ENCODE measurements around the gene C1QTNF9B.

The C1QTNF9B gene

DNA sequence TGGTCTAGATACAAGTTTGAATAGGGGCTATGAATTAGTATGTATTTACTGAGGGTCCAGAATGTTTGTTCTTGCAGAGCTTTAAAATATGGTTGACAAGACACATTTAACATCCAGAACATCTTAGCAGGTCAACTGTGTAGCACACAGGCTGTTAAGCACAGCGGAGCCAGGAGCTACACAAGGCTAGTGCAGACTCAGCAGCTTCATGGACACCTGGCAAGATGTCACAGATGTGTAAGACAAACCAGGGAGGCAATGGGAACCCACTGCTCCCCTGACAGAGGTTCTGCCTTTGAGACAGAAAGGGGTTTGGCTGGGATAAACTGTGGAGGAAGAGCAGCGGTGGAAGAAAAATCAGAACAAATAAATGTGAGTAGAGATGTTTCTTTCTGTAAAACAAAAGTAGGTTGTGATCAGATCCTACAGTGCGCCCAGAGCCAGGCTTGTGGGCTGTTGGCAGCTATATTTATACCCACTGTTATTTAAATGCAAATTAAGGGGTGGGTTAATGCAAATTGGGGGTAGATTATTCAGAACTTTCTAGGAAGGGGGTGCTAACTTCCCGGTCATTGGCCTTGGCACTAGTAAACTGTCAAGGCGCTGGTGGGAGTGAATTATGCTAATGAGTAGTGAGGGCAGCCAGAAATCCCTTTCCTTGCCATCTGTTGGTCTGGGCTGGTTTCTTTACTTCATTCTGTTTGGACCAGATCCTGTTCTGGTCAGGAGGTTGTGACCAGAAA is 41.1 kb downstream of the C1QTNF9B start:
- ATAC-seq (no peak), DNase-seq (no peak)
- no peaks in the 10 kb centered on the region for H3K4me1 Mint-ChIP-seq
- H3K9me3 Mint-ChIP-seq: no peaks in the 10 kb centered on the region
- H3K4me3 Mint-ChIP-seq: no peak overlapping the region
- no peaks in the 10 kb centered on the region for H3K27me3 Mint-ChIP-seq
- peaks cover 3% of the 10 kb centered on the region for H3K36me3 Mint-ChIP-seq (ENCODE audit: low read depth)
- no peak overlapping the region for H3K27ac Mint-ChIP-seq

DNA sequence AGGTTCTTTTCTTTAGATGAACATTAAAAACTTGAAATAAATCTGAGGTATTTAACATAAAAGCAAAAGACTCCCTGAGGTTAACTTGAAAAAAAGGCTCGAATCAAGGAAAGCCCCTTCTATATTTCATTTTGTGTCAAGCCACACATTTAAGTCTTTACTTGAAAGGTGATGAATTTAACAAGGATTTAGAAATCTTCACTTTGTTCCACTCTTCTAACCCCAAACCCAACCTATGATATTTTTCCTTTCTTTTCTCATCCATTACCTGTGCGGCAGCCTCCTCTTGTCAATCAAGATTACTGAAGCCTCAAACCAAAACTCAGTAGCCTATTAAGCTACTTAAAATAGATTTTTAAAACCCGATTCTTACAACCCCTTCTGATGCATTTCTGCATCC is 41.9 kb downstream of the C1QTNF9B start:
- H3K36me3 Mint-ChIP-seq (ENCODE audit: low read depth): peaks cover 7% of the 10 kb centered on the region
- H3K9me3 Mint-ChIP-seq: no peaks in the 10 kb centered on the region
- no peak overlapping the region for H3K4me3 Mint-ChIP-seq
- no peak overlapping the region for H3K27ac Mint-ChIP-seq
- peaks cover 4% of the 10 kb centered on the region for H3K4me1 Mint-ChIP-seq
- ATAC-seq (no peak), DNase-seq (no peak)
- H3K27me3 Mint-ChIP-seq: no peaks in the 10 kb centered on the region

DNA sequence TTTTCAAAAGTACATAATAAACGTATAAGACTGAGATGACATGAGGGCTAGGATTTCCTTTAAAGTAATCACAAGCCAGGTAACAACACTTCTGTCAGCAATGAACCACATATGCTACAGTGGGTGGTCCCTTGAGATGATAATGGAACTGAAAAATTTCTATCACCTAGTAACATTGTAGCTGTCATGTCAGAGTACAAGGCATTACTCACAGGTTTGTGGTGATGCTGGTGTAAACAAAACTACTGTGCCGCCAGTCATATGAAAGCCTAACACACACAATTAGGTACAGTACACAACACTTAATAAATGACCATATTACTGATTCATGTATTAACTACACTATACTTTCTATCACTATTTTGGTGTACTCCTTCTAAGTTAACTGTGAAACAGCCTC is 45.0 kb downstream of the C1QTNF9B start:
- Mint-ChIP-seq H3K4me3 (no peak overlapping the region), H3K27me3 (no peaks in the 10 kb centered on the region), H3K27ac (no peak overlapping the region), H3K9me3 (no peaks in the 10 kb centered on the region), H3K4me1 (peaks cover 18% of the 10 kb centered on the region), H3K36me3 (ENCODE audit: low read depth) (peaks cover 8% of the 10 kb centered on the region)
- DNase-seq: no peak
- no peak for ATAC-seq

DNA sequence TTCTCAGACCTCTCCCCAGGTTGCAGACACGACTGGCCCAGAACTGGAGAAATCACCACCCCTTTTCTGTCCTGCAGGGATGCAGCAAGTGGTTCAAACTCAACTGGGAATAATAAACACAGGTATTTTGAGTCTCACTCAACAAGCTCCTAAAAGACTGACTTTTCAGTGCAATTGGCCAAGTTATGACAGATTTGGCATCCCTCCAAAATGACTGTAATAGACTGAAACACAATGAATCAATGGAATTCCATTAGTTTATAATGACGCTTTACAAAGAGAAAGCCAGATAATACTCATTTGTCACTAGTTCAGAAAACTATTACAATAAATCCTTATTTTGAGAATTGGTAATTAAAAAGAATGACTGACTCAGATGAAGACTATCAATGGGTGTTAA is 46.2 kb downstream of the C1QTNF9B start:
- ATAC-seq: no peak
- Mint-ChIP-seq H3K27me3 (no peaks in the 10 kb centered on the region), H3K36me3 (ENCODE audit: low read depth) (peaks cover 13% of the 10 kb centered on the region), H3K9me3 (no peaks in the 10 kb centered on the region), H3K4me1 (peaks cover 21% of the 10 kb centered on the region), H3K27ac (no peak overlapping the region), H3K4me3 (no peak overlapping the region)
- DNase-seq: no peak

DNA sequence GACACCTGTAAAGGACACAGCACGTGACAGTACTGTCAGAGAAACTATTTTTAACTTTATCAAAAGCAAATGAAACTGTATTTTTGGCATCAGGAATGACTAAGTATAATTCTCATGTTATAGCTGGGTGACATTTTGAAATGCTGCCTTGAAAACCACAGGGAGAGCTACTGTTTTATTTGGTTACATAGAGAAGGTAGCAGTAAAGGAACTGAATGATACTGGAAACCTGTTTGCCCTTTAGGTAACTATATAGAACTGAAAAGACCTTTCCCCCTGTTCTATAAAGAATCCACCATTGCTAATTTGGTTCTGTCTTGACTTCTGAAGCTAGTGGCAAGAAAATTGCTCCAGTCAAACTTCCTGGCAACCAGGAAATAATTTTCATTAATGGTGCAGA is 47.2 kb downstream of the C1QTNF9B start:
- Mint-ChIP-seq H3K36me3 (ENCODE audit: low read depth) (peaks cover 13% of the 10 kb centered on the region), H3K27ac (no peak overlapping the region), H3K9me3 (no peaks in the 10 kb centered on the region), H3K4me3 (no peak overlapping the region), H3K4me1 (peaks cover 22% of the 10 kb centered on the region), H3K27me3 (no peaks in the 10 kb centered on the region)
- no peak for DNase-seq
- peak; percentile 65 for ATAC-seq

DNA sequence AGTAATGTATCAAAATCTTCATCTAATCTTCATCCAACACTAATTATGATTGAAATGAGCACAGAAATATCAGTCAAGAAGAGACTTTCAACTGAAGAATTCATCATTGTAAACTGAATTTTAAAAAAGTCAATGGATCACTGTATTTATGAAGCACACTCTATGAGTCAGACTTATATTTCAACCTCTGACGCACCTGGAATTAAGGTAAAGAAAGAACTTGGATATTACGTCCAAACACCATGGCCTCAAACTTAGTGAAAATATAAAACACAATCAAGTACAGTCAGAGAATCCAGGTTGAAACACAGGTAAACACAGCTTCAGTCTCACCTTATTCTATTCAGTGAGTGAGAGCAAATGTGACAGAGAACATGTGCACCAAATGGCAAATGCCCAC is 47.6 kb downstream of the C1QTNF9B start:
- peaks cover 13% of the 10 kb centered on the region for H3K36me3 Mint-ChIP-seq (ENCODE audit: low read depth)
- H3K27me3 Mint-ChIP-seq: no peaks in the 10 kb centered on the region
- no peak overlapping the region for H3K4me3 Mint-ChIP-seq
- ATAC-seq (peak; percentile 33), DNase-seq (no peak)
- no peaks in the 10 kb centered on the region for H3K9me3 Mint-ChIP-seq
- peaks cover 22% of the 10 kb centered on the region for H3K4me1 Mint-ChIP-seq
- H3K27ac Mint-ChIP-seq: no peak overlapping the region

DNA sequence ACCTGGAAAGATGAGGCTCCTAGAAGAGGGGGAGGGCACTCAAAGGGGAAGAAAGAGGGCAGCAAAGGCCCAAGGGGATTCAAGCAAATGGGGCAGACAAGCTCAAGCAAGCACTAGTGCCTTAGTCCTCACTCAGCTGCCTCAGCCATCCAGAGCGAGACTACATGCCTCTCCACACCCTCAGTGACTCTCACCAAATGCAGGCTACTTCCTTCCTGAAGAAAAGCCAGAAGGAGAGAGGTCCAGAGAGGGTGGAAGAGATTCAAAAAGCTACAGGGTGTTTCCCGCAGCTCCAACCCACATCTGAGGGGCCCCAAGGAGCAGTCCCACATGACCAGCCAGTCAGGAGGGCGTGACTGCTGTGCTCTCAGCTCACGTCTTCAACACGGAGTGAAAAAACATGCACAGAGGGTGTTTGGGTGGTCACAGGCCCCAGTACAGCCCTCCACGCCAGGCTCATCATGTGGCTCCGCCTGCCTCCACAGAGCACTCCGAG is 48.6 kb downstream of the C1QTNF9B start:
- Mint-ChIP-seq H3K4me1 (peaks cover 28% of the 10 kb centered on the region), H3K4me3 (no peak overlapping the region), H3K27ac (no peak overlapping the region)

DNA sequence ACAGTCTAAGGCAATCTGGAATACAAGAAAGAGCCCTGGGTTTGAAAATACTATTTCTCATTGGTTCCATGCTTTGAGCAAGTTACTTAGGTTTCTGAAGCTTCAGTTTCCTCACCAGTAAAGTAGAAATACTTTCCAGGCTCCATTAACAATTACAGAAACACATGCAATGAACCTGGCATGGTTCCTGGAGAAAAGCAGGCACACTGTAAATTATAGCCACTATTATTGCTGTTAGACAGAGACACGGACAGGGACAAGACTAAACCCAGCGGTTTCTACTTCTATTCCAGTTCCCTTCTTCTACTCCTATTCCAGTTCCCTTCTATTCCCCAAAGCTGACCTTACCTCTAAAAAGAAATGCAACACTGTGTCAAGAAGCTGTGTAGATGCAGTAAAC is 49.3 kb downstream of the C1QTNF9B start:
- peaks cover 31% of the 10 kb centered on the region for H3K4me1 Mint-ChIP-seq
- ATAC-seq (no peak), DNase-seq (no peak)
- H3K27me3 Mint-ChIP-seq: no peaks in the 10 kb centered on the region
- peaks cover 11% of the 10 kb centered on the region for H3K36me3 Mint-ChIP-seq (ENCODE audit: low read depth)
- no peak overlapping the region for H3K27ac Mint-ChIP-seq
- no peaks in the 10 kb centered on the region for H3K9me3 Mint-ChIP-seq
- no peak overlapping the region for H3K4me3 Mint-ChIP-seq

More for the DNA sequence above, 48.6 kb downstream of the C1QTNF9B start:
- no peaks in the 10 kb centered on the region for H3K9me3 Mint-ChIP-seq
- DNase-seq: no peak
- no peak for ATAC-seq
- H3K36me3 Mint-ChIP-seq (ENCODE audit: low read depth): peaks cover 11% of the 10 kb centered on the region
- H3K27me3 Mint-ChIP-seq: no peaks in the 10 kb centered on the region

DNA sequence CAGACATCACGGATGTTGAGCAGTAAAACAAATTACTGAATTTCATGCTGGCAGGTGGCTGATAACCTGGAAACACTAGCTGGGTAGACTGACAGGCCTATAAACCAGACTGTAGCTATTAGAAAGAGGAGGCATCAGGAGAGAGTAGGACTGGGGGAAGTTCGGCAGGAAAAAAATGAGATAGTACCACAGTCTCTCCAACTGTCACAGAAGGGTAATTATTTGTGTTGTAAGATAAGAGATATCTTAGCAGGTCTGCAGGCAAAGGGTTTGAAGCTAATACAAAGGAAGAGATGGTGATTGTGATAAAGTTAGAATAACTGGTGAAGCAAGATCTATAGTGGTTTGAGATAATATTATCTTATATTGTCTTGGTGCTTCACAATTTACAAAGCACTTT is 49.8 kb downstream of the C1QTNF9B start:
- ATAC-seq (no peak), DNase-seq (no peak)
- peaks cover 31% of the 10 kb centered on the region for H3K4me1 Mint-ChIP-seq

DNA sequence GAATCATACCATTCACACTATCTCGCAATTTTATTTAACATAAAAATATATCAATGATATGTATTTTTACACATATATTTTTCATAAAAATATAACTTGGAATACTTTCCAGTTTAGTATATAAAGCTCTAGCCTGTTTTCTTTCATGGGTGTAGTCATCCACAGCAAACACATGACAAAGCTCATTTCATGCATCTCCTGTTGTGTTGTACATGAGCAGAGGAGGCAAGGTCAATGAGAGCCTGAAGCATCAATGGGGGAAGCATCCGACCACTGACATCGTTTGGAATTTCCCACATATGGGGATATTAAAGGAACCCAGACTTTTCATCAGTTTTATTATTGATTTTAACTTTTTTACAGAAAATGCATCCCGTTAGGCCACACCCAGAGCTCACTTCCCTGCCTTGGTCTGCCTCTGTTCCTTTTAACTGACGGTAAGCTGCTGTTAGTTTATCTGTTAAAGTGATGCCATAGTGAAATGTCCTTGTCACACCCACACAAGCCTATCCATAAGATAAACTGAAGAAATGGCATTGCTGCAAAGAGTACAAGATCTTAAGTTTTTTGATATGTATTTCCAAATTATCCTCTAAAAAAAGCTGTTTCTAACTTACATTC is 52.1 kb downstream of the C1QTNF9B start:
- Mint-ChIP-seq H3K4me3 (no peak overlapping the region), H3K4me1 (peaks cover 25% of the 10 kb centered on the region), H3K27ac (no peak overlapping the region), H3K9me3 (no peaks in the 10 kb centered on the region), H3K36me3 (ENCODE audit: low read depth) (peaks cover 9% of the 10 kb centered on the region), H3K27me3 (no peaks in the 10 kb centered on the region)
- DNase-seq (no peak), ATAC-seq (no peak)

More for the DNA sequence above, 49.8 kb downstream of the C1QTNF9B start:
- Mint-ChIP-seq H3K27me3 (no peaks in the 10 kb centered on the region), H3K9me3 (no peaks in the 10 kb centered on the region), H3K27ac (no peak overlapping the region), H3K4me3 (no peak overlapping the region), H3K36me3 (ENCODE audit: low read depth) (peaks cover 13% of the 10 kb centered on the region)

DNA sequence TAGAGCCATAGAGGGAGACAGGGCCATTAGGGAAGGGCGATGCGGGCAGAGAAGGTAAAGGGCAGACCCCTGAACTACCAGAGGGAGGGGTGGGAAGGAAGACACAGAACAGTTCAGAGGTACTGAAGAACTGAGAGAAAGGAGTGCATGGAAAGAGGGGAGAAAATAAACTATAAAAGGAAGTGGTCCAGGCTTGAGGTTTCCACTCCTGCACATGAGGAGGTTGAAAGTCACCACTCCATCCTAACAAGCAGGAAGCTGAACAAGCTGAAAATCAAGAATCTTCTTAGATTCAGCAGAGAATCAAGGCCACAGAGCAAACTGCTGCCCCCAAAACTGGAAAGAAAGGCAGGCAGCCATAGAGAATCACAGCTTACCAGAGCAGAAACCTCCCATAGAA is 53.2 kb downstream of the C1QTNF9B start:
- no peak overlapping the region for H3K27ac Mint-ChIP-seq
- H3K4me1 Mint-ChIP-seq: peaks cover 20% of the 10 kb centered on the region
- DNase-seq (no peak), ATAC-seq (no peak)
- H3K4me3 Mint-ChIP-seq: no peak overlapping the region
- no peaks in the 10 kb centered on the region for H3K9me3 Mint-ChIP-seq
- H3K36me3 Mint-ChIP-seq (ENCODE audit: low read depth): peaks cover 9% of the 10 kb centered on the region
- H3K27me3 Mint-ChIP-seq: no peaks in the 10 kb centered on the region

DNA sequence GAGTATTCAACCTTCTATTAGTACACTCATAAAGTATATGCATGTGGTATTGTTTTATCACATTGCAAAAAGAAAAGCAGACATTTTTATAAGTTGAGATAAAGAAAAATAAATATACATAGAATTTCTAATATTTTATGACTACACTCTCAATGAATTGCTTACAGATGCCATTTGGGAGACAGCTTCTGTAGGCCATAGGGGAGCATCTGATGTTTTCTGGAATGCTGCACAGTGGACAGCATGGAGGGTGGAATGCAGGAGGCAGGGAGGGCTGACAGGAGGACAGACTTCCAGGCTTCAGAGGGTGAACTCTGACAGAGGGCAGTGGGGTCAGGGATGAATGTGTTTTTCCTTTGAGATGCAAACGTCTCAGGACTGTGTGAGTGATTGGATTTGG is 53.9 kb downstream of the C1QTNF9B start:
- ATAC-seq: no peak
- Mint-ChIP-seq H3K36me3 (ENCODE audit: low read depth) (peaks cover 9% of the 10 kb centered on the region), H3K9me3 (no peaks in the 10 kb centered on the region), H3K4me3 (no peak overlapping the region), H3K4me1 (peaks cover 16% of the 10 kb centered on the region), H3K27ac (no peak overlapping the region), H3K27me3 (no peaks in the 10 kb centered on the region)
- no peak for DNase-seq

DNA sequence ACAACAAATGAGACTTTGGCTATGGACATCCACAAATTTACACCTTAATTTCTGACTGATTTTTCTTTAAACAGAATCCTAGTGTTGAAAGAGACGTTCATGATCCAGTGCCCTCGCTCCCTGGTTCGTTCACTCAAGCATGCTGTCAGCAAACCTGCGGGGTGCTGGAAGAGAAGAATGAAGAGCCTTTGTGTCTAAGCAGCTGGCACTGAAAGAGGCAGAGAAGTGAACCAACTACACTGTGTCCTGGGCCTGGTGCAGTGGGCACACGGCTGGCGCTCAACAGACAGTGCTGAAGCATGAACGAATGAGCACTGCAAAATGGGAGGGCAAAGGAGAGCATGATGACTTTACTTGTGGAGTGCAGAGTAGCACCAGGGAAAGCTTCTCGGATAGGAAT is 54.9 kb downstream of the C1QTNF9B start:
- ATAC-seq: no peak
- Mint-ChIP-seq H3K27me3 (no peaks in the 10 kb centered on the region), H3K4me3 (no peak overlapping the region), H3K27ac (no peak overlapping the region), H3K4me1 (peaks cover 13% of the 10 kb centered on the region), H3K36me3 (ENCODE audit: low read depth) (peaks cover 10% of the 10 kb centered on the region), H3K9me3 (no peaks in the 10 kb centered on the region)
- DNase-seq: no peak

Data from activated naive CD8-positive, alpha-beta T cell treated with anti-CD3 and anti-CD28 coated beads, Interleukin-2, amount 50 U/mL, for 24 hours (primary cell).